Ovary (tissue), 3 donors: ENCODE results near the gene FAP.

Experiments
- CTCF ChIP-seq, 3 donors: fragments of 450-650 bp in 2 of 3; fragments of 200-600 bp in 1 of 3; IDR thresholded peaks; one replicate each; pipeline versions ENCODE4 v1.5.1 to v1.8.0; 2016 to 2022; ENCODE audit warnings: antibody characterized with exemption in 3 of 3, mild to moderate bottlenecking in 1 of 3
- EP300 ChIP-seq: sonication (generic); formaldehyde crosslinking; IDR thresholded peaks from one replicate; pipeline ENCODE4 v1.6.1; 2017; ENCODE audit warnings: antibody characterized with exemption
- POLR2A ChIP-seq: fragments of 450-650 bp; IDR thresholded peaks from one replicate; pipeline ENCODE4 v1.6.1; 2017; ENCODE audit warnings: antibody characterized with exemption, mild to moderate bottlenecking, moderate library complexity
- donor health status: DM: no; HTN: no; CAD: no.

- TF ChIP-seq POLR2A (no peak), CTCF (IDR thresholded peaks at IDR 0.05) (no peak), EP300 (no peak)
These were observed 68.5 kb downstream of the FAP start for GRCh38 chr2:162174746-162175145.
